Hepatocyte (in vitro differentiated cells): Measurements from ENCODE around the gene GRIN3A.

ENCODE experiments used
- CTCF ChIP-seq: fragments of 200-600 bp; sonication (generic); IDR thresholded peaks from 2 replicates; pipeline ENCODE4 v1.5.1; 2016; ENCODE audit warnings: antibody characterized with exemption, mild to moderate bottlenecking; ENCODE audit not compliant: poor library complexity
- EZH2 ChIP-seq: fragments of 200-600 bp; sonication (generic); IDR thresholded peaks from 2 replicates; pipeline ENCODE4 v1.6.1; 2016; ENCODE audit warnings: antibody characterized with exemption, mild to moderate bottlenecking, borderline replicate concordance

DNA sequence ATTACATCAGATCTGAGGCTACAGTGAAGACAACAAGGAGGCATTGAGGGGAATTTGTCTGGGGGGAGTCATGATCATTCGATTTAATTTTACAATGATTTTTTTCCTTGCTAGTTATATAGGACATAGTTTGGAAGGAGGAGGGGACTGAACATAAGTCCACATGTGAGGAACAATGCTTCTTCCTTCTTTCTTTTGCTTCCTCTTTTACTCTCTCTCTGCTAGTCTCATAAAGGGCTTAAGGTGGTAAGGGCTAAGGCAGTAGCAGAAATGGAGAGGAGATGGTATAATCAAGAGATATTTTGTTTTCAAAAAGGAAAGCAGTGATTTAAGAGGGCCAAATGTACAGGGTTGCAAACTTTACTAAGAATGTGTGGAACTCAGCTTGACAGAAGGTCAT, 64.3 kb downstream of the GRIN3A start:
- TF ChIP-seq EZH2 (no peak), CTCF (no peak)
